ENCODE results near the gene TANC1. TPM values are rescaled to one million over a fixed set of nuclear protein-coding genes. Genes with fewer than 3 reads are reported as not detected.

The TANC1 gene
- total and polyA plus RNA-seq, 7 experiments from 2014 or later: 0.13 to 0.39 (median 0.22) TPM; not detected in 1

DNA sequence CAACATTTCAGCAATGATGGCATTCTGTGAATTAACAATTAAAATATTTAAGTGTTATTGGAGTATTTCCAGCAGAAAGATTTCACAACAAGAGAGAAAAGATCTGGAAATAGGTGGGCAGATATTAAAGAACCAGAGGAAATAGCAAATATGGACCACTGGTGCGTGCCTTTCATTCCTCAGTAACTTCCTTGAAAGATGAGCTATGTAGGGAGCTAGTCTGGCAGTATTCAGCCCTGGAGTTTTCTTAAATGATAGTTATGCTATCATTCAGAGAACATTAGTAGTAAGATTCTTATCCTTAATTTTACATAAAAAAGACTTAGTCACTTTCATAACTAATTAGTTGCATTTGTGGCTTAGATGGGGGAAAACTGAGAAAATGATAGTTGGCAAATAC is 41.5 kb downstream of the TANC1 start:
- Histone ChIP-seq H3K4me1 (ENCODE audit: control insufficient read depth in 2 of 2, insufficient read depth in 2 of 2, low read length in 2 of 2) (no peaks in the 10 kb centered on the region), H3K36me3 (ENCODE audit: control insufficient read depth in 2 of 3, insufficient read depth in 3 of 3, low read length in 3 of 3) (no peaks in the 10 kb centered on the region), H3K9me3 (ENCODE audit: control insufficient read depth in 2 of 3, low read length in 3 of 3) (peaks cover 0 to 2% (median 0%) of the 10 kb centered on the region in 3 experiments), H3K27me3 (ENCODE audit: control insufficient read depth in 2 of 2, insufficient read depth in 2 of 2, low read length in 2 of 2) (no peaks in the 10 kb centered on the region), H3K27ac (ENCODE audit: low read depth, low read length) (no peak overlapping the region), H3K4me3 (ENCODE audit: low read length) (no peak overlapping the region)
- Mint-ChIP-seq H3K27ac (no peak overlapping the region), H3K27me3 (peaks cover 0 to 29% (median 16%) of the 10 kb centered on the region in 5 donors), H3K4me1 (no peaks in the 10 kb centered on the region), H3K9me3 (peaks cover 5 to 13% (median 10%) of the 10 kb centered on the region in 11 donors), H3K36me3 (peaks cover 0 to 10% (median 3%) of the 10 kb centered on the region in 5 donors), H3K4me3 (no peak overlapping the region)
- DNase-seq (no peak), ATAC-seq (no peak)
- POLR2A ChIA-PET: no interaction called here
- CTCF ChIA-PET: no interaction called here
- intact Hi-C loops (cut with micrococcal nuclease): no loop called here

DNA sequence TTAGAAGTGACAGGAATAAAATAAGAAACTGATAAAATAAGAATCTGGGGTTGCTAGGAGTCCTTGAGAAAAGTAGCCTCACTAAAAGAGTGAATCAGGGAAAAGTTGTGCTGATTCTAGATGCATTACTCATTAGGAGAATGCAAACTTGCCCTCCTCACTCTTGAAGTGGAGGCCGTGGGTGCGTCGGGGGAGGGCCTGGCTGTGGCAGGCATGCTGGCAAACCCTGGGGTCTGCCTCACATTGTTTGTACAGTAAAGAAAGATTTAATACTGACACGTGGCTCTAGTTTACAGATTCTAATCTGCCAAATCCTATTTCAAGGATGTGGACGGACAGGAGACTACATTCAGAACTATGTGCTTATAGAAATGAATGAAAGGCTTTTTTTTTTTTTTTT is 41.9 kb downstream of the TANC1 start:
- Histone ChIP-seq H3K27ac (ENCODE audit: low read depth, low read length) (no peak overlapping the region), H3K36me3 (ENCODE audit: control insufficient read depth in 2 of 3, insufficient read depth in 3 of 3, low read length in 3 of 3) (no peaks in the 10 kb centered on the region), H3K27me3 (ENCODE audit: control insufficient read depth in 2 of 2, insufficient read depth in 2 of 2, low read length in 2 of 2) (no peaks in the 10 kb centered on the region), H3K4me3 (ENCODE audit: low read length) (no peak overlapping the region), H3K9me3 (ENCODE audit: control insufficient read depth in 2 of 3, low read length in 3 of 3) (no peaks in the 10 kb centered on the region), H3K4me1 (ENCODE audit: control insufficient read depth in 2 of 2, insufficient read depth in 2 of 2, low read length in 2 of 2) (no peaks in the 10 kb centered on the region)
- peaks cover 0 to 10% (median 3%) of the 10 kb centered on the region in 5 donors for H3K36me3 Mint-ChIP-seq
- DNase-seq (no peak), ATAC-seq (no peak)
- H3K4me1 Mint-ChIP-seq: no peaks in the 10 kb centered on the region
- POLR2A ChIA-PET: no interaction called here
- H3K9me3 Mint-ChIP-seq: peaks cover 5 to 16% (median 12%) of the 10 kb centered on the region in 11 donors
- peaks cover 0 to 29% (median 16%) of the 10 kb centered on the region in 5 donors for H3K27me3 Mint-ChIP-seq
- CTCF ChIA-PET: no interaction called here
- H3K4me3 Mint-ChIP-seq: no peak overlapping the region
- H3K27ac Mint-ChIP-seq: no peak overlapping the region
- intact Hi-C loops (cut with micrococcal nuclease): no loop called here

DNA sequence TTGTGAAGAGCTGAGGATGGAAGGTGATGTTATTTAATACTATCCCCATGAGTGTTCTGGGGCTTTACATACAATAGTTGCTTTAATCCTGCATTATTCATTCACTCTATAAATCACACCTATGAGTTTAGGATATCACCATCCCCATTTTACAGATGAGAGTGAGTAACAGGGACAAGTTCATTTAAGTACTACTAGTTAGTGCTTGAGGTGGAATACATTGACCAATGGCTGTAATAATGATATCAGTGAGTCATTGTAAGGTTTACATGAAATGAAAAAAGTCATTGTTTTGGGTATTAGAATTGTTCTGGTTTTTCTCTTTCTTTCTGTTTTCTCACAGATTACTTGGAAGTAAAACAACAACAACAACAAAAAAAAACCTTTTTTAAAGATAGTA is 42.5 kb downstream of the TANC1 start:
- CTCF ChIA-PET: no interaction called here
- no peak for ATAC-seq
- no peak overlapping the region for H3K4me3 ChIP-seq (ENCODE audit: low read length)
- H3K36me3 ChIP-seq (ENCODE audit: control insufficient read depth in 2 of 3, insufficient read depth in 3 of 3, low read length in 3 of 3): no peaks in the 10 kb centered on the region
- Mint-ChIP-seq H3K4me1 (no peaks in the 10 kb centered on the region), H3K27me3 (peaks cover 0 to 29% (median 16%) of the 10 kb centered on the region in 5 donors), H3K27ac (no peak overlapping the region), H3K36me3 (peaks cover 3 to 11% (median 5%) of the 10 kb centered on the region in 5 donors), H3K4me3 (no peak overlapping the region), H3K9me3 (peaks cover 7 to 22% (median 16%) of the 10 kb centered on the region in 11 donors)
- H3K27ac ChIP-seq (ENCODE audit: low read depth, low read length): no peak overlapping the region
- POLR2A ChIA-PET: no interaction called here
- no peaks in the 10 kb centered on the region for H3K4me1 ChIP-seq (ENCODE audit: control insufficient read depth in 2 of 2, insufficient read depth in 2 of 2, low read length in 2 of 2)
- intact Hi-C loops (cut with micrococcal nuclease): no loop called here
- DNase-seq: no peak
- no peaks in the 10 kb centered on the region for H3K27me3 ChIP-seq (ENCODE audit: control insufficient read depth in 2 of 2, insufficient read depth in 2 of 2, low read length in 2 of 2)
- peaks cover 0 to 4% (median 0%) of the 10 kb centered on the region in 3 experiments for H3K9me3 ChIP-seq (ENCODE audit: control insufficient read depth in 2 of 3, low read length in 3 of 3)

DNA sequence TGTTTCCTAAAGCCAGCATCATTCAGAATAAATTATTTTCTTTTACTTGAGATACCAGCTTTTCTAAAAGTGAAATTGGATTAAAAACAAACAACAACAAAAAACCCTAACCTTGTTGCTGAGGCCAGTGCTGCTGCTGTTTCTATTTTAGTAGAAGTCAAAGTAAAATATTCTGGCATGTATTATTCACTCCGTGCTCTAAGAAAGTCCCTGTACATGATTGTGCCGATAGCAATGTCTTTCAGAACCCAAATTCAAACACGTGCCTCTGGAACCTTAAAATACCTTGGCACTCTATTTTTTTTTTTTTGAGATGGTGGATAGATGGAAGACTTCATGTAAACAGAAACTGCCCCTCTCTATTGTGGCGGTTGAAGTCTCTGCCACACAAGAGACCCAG is 43.7 kb downstream of the TANC1 start:
- Histone ChIP-seq H3K27ac (ENCODE audit: low read depth, low read length) (no peak overlapping the region), H3K27me3 (ENCODE audit: control insufficient read depth in 2 of 2, insufficient read depth in 2 of 2, low read length in 2 of 2) (no peaks in the 10 kb centered on the region), H3K36me3 (ENCODE audit: control insufficient read depth in 2 of 3, insufficient read depth in 3 of 3, low read length in 3 of 3) (no peaks in the 10 kb centered on the region), H3K4me1 (ENCODE audit: control insufficient read depth in 2 of 2, insufficient read depth in 2 of 2, low read length in 2 of 2) (no peaks in the 10 kb centered on the region), H3K4me3 (ENCODE audit: low read length) (no peak overlapping the region), H3K9me3 (ENCODE audit: control insufficient read depth in 2 of 3, low read length in 3 of 3) (peaks cover 0 to 7% (median 0%) of the 10 kb centered on the region in 3 experiments)
- CTCF ChIA-PET: no interaction called here
- ATAC-seq (no peak), DNase-seq (no peak)
- intact Hi-C loops (cut with micrococcal nuclease): no loop called here
- no peaks in the 10 kb centered on the region for H3K4me1 Mint-ChIP-seq
- H3K27ac Mint-ChIP-seq: no peak overlapping the region
- H3K36me3 Mint-ChIP-seq: peaks cover 3 to 12% (median 6%) of the 10 kb centered on the region in 5 donors
- POLR2A ChIA-PET: no interaction called here
- no peak overlapping the region for H3K4me3 Mint-ChIP-seq
- peaks cover 16 to 33% (median 21%) of the 10 kb centered on the region in 11 donors for H3K9me3 Mint-ChIP-seq
- peaks cover 0 to 29% (median 16%) of the 10 kb centered on the region in 5 donors for H3K27me3 Mint-ChIP-seq

DNA sequence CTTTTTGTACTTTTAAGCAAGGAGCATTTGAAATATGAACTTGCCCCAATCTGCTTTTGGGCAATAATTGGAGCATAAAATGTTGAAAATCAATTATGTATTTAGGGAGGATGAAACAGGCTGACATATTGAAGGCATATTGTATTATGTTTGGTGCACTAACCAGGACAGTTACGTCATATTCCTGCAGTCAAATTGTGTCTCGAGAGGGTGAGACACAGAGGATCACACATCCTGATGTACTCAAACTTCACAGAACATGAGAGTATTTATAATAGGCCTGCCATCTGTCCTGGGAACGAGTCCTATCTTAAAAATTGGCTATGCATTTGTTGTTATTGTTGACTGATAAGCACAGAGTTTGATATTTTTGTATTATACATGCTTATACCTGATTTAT is 44.7 kb downstream of the TANC1 start:
- H3K27ac Mint-ChIP-seq: no peak overlapping the region
- peaks cover 16 to 35% (median 21%) of the 10 kb centered on the region in 11 donors for H3K9me3 Mint-ChIP-seq
- H3K36me3 ChIP-seq (ENCODE audit: control insufficient read depth in 2 of 3, insufficient read depth in 3 of 3, low read length in 3 of 3): no peaks in the 10 kb centered on the region
- POLR2A ChIA-PET: no interaction called here
- H3K27me3 Mint-ChIP-seq: peaks cover 0 to 25% (median 11%) of the 10 kb centered on the region in 5 donors
- no peak overlapping the region for H3K27ac ChIP-seq (ENCODE audit: low read depth, low read length)
- intact Hi-C loops (cut with micrococcal nuclease): no loop called here
- no peaks in the 10 kb centered on the region for H3K4me1 ChIP-seq (ENCODE audit: control insufficient read depth in 2 of 2, insufficient read depth in 2 of 2, low read length in 2 of 2)
- no peaks in the 10 kb centered on the region for H3K27me3 ChIP-seq (ENCODE audit: control insufficient read depth in 2 of 2, insufficient read depth in 2 of 2, low read length in 2 of 2)
- no peak overlapping the region for H3K4me3 ChIP-seq (ENCODE audit: low read length)
- peaks cover 0 to 7% (median 0%) of the 10 kb centered on the region in 3 experiments for H3K9me3 ChIP-seq (ENCODE audit: control insufficient read depth in 2 of 3, low read length in 3 of 3)
- peaks cover 0 to 12% (median 6%) of the 10 kb centered on the region in 5 donors for H3K36me3 Mint-ChIP-seq
- CTCF ChIA-PET: no interaction called here
- no peak for ATAC-seq
- H3K4me1 Mint-ChIP-seq: no peaks in the 10 kb centered on the region
- DNase-seq: no peak
- H3K4me3 Mint-ChIP-seq: no peak overlapping the region

DNA sequence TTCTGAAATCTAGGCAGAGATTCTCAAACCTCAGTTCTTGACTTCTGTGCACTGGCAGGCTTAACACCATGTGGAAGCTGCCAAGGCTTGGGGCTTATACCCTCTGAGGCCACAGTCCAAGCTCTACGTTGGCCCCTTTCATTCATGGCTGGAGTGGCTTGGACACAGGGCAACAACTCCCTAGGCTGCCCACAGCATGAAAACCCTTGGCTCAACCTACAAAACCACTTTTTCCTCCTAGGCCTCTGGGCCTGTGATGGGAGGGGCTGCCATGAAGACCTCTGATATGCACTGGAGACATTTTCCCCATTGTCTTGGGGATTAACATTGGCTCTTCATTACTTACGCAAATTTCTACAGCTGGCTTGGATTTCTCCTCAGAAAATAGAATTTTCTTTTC is 46.7 kb downstream of the TANC1 start:
- Mint-ChIP-seq H3K27me3 (peaks cover 0 to 25% (median 11%) of the 10 kb centered on the region in 5 donors), H3K36me3 (peaks cover 0 to 12% (median 6%) of the 10 kb centered on the region in 5 donors), H3K9me3 (peaks cover 16 to 35% (median 21%) of the 10 kb centered on the region in 11 donors), H3K27ac (no peak overlapping the region), H3K4me1 (no peaks in the 10 kb centered on the region), H3K4me3 (no peak overlapping the region)
- no peaks in the 10 kb centered on the region for H3K4me1 ChIP-seq (ENCODE audit: control insufficient read depth in 2 of 2, insufficient read depth in 2 of 2, low read length in 2 of 2)
- intact Hi-C loops (cut with micrococcal nuclease): no loop called here
- ATAC-seq (no peak), DNase-seq (no peak)
- CTCF ChIA-PET: no interaction called here
- H3K4me3 ChIP-seq (ENCODE audit: low read length): no peak overlapping the region
- H3K27me3 ChIP-seq (ENCODE audit: control insufficient read depth in 2 of 2, insufficient read depth in 2 of 2, low read length in 2 of 2): no peaks in the 10 kb centered on the region
- H3K27ac ChIP-seq (ENCODE audit: low read depth, low read length): no peak overlapping the region
- peaks cover 0 to 7% (median 0%) of the 10 kb centered on the region in 3 experiments for H3K9me3 ChIP-seq (ENCODE audit: control insufficient read depth in 2 of 3, low read length in 3 of 3)
- no peaks in the 10 kb centered on the region for H3K36me3 ChIP-seq (ENCODE audit: control insufficient read depth in 2 of 3, insufficient read depth in 3 of 3, low read length in 3 of 3)
- POLR2A ChIA-PET: no interaction called here

DNA sequence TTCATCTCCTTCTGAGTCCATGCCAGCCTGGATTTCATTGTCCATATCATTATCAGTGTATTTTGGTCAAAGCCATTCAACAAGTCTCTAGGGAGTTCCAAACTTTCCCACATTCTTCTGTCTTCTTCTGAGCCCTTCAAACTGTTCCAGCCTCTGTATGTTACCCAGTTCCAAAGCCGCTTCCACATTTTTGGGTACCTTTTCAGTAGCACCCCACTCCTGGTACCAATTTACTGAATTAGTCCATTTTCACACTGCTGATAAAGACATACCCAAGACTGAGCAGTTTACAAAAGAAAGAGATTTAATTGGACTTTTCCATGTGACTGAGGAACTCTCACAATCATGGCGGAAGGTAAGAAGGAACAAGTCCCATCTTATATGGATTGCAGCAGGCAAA is 47.4 kb downstream of the TANC1 start:
- H3K4me1 Mint-ChIP-seq: no peaks in the 10 kb centered on the region
- no peak overlapping the region for H3K27ac Mint-ChIP-seq
- no peak for ATAC-seq
- Histone ChIP-seq H3K27ac (ENCODE audit: low read depth, low read length) (no peak overlapping the region), H3K27me3 (ENCODE audit: control insufficient read depth in 2 of 2, insufficient read depth in 2 of 2, low read length in 2 of 2) (no peaks in the 10 kb centered on the region), H3K36me3 (ENCODE audit: control insufficient read depth in 2 of 3, insufficient read depth in 3 of 3, low read length in 3 of 3) (no peaks in the 10 kb centered on the region), H3K9me3 (ENCODE audit: control insufficient read depth in 2 of 3, low read length in 3 of 3) (peaks cover 0 to 7% (median 0%) of the 10 kb centered on the region in 3 experiments), H3K4me3 (ENCODE audit: low read length) (no peak overlapping the region), H3K4me1 (ENCODE audit: control insufficient read depth in 2 of 2, insufficient read depth in 2 of 2, low read length in 2 of 2) (no peaks in the 10 kb centered on the region)
- peaks cover 16 to 35% (median 21%) of the 10 kb centered on the region in 11 donors for H3K9me3 Mint-ChIP-seq
- ChIA-PET CTCF (no interaction called here), POLR2A (no interaction called here)
- H3K4me3 Mint-ChIP-seq: no peak overlapping the region
- intact Hi-C loops (cut with micrococcal nuclease): no loop called here
- H3K36me3 Mint-ChIP-seq: peaks cover 0 to 12% (median 6%) of the 10 kb centered on the region in 5 donors
- H3K27me3 Mint-ChIP-seq: peaks cover 0 to 22% (median 11%) of the 10 kb centered on the region in 5 donors
- DNase-seq: no peak

Data from naive thymus-derived CD4-positive, alpha-beta T cell (primary cell).